Peyer's patch (tissue), 4 donors: Measurements from ENCODE around the gene SLC9A1.

Source experiments
- POLR2A ChIP-seq, 2 donors: fragments of 450-650 bp; IDR thresholded peaks; one replicate each; pipeline ENCODE4 v1.5.1; 2017; ENCODE audit warnings: antibody characterized with exemption in 2 of 2, mild to moderate bottlenecking in 2 of 2, moderate library complexity in 2 of 2
- TF ChIP-seq, protein P1 (sequence below), 6 experiments: fragments of 450-650 bp in 4 of 6; fragments of 200-600 bp in 2 of 6; sonication (generic) in 1 of 6; IDR thresholded peaks; one replicate each; pipeline ENCODE4 v1.5.1; 2017 to 2019; ENCODE audit warnings: antibody characterized with exemption in 6 of 6, mild to moderate bottlenecking in 3 of 6, moderate library complexity in 1 of 6

- TF ChIP-seq, protein P1, sequence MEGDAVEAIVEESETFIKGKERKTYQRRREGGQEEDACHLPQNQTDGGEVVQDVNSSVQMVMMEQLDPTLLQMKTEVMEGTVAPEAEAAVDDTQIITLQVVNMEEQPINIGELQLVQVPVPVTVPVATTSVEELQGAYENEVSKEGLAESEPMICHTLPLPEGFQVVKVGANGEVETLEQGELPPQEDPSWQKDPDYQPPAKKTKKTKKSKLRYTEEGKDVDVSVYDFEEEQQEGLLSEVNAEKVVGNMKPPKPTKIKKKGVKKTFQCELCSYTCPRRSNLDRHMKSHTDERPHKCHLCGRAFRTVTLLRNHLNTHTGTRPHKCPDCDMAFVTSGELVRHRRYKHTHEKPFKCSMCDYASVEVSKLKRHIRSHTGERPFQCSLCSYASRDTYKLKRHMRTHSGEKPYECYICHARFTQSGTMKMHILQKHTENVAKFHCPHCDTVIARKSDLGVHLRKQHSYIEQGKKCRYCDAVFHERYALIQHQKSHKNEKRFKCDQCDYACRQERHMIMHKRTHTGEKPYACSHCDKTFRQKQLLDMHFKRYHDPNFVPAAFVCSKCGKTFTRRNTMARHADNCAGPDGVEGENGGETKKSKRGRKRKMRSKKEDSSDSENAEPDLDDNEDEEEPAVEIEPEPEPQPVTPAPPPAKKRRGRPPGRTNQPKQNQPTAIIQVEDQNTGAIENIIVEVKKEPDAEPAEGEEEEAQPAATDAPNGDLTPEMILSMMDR (IDR thresholded peaks at IDR 0.05) = no peak
- no peak for TF ChIP-seq POLR2A (IDR thresholded peaks at IDR 0.05)
Observed at GRCh38 chr1:27139980-27140379, 14.9 kb downstream of the SLC9A1 start.
